Neural cell (in vitro differentiated cells): ENCODE measurements around the gene ZDHHC1. TPM values are rescaled to one million over a fixed set of nuclear protein-coding genes. Genes with fewer than 3 reads are reported as not detected.

ENCODE experiments used
- H2AFZ ChIP-seq: fragments of 200-600, 300-800 bp; sonication (generic), shearing (Covaris generic); 2 replicates; pipeline ENCODE4 v1.6.0; 2014; ENCODE audit warnings: low read depth, mild to moderate bottlenecking, antibody characterized with exemption, low read length, moderate library complexity
- H3F3A ChIP-seq: fragments of 200-600 bp; shearing (Covaris generic); 2 replicates; pipeline ENCODE4 v1.6.1; 2016; ENCODE audit warnings: mild to moderate bottlenecking, moderate library complexity, mixed read lengths, antibody characterized with exemption, low read length; ENCODE audit not compliant: insufficient read depth, poor library complexity, severe bottlenecking
- H3K27ac ChIP-seq: fragments of 200-600, 300-800 bp; sonication (generic), shearing (Covaris generic); 2 replicates; pipeline ENCODE4 v1.5.1; 2014; ENCODE audit warnings: mild to moderate bottlenecking, low read length, moderate library complexity
- H3K27me3 ChIP-seq: fragments of 300-800, 200-600 bp; sonication (generic), shearing (Covaris generic); 2 replicates; pipeline ENCODE4 v1.6.0; 2014; ENCODE audit warnings: mild to moderate bottlenecking, low read depth, low read length, moderate library complexity; ENCODE audit not compliant: insufficient read depth
- H3K36me3 ChIP-seq: fragments of 300-800, 200-600 bp; sonication (generic), shearing (Covaris generic); 2 replicates; pipeline ENCODE4 v1.5.1; 2014; ENCODE audit warnings: mild to moderate bottlenecking, antibody characterized with exemption, low read length, moderate library complexity; ENCODE audit not compliant: insufficient read depth
- H3K4me2 ChIP-seq: fragments of 300-800, 200-600 bp; sonication (generic), shearing (Covaris generic); 2 replicates; pipeline ENCODE4 v1.6.0; 2014; ENCODE audit warnings: mild to moderate bottlenecking, low read length
- H3K4me3 ChIP-seq: fragments of 300-800, 200-600 bp; sonication (generic), shearing (Covaris generic); 2 replicates; pipeline ENCODE4 v1.5.1; 2014; ENCODE audit warnings: mild to moderate bottlenecking, low read length, moderate library complexity
- H3K79me2 ChIP-seq: fragments of 200-600 bp; shearing (Covaris generic); replicated peaks from 2 replicates; pipeline ENCODE4 v1.6.0; 2014; ENCODE audit warnings: mild to moderate bottlenecking, low read length, moderate library complexity; ENCODE audit not compliant: insufficient read depth
- H3K9ac ChIP-seq: fragments of 300-800, 200-600 bp; sonication (generic), shearing (Covaris generic); 2 replicates; pipeline ENCODE4 v1.6.1; 2016; ENCODE audit warnings: mild to moderate bottlenecking, low read length, mixed read lengths
- H3K9me2 ChIP-seq: fragments of 200-600 bp; shearing (Covaris generic); 2 replicates; pipeline ENCODE4 v1.6.1; 2016; ENCODE audit warnings: mild to moderate bottlenecking, low read length, mixed read lengths; ENCODE audit not compliant: insufficient read depth
- H3K9me3 ChIP-seq: fragments of 200-600, 300-800 bp; sonication (generic), shearing (Covaris generic); 2 replicates; pipeline ENCODE4 v1.6.1; 2016; ENCODE audit warnings: mild to moderate bottlenecking, mixed run types, low read length, moderate library complexity, mixed read lengths
- H4K20me1 ChIP-seq: fragments of 200-600 bp; shearing (Covaris generic); 2 replicates; pipeline ENCODE4 v1.6.1; 2016; ENCODE audit warnings: mild to moderate bottlenecking, mixed run types; ENCODE audit not compliant: insufficient read depth
- CTCF ChIP-seq: fragments of 450-650 bp; IDR thresholded peaks from 2 replicates; pipeline ENCODE4 v1.5.1; 2014; ENCODE audit warnings: antibody characterized with exemption, mild to moderate bottlenecking, moderate library complexity; ENCODE audit not compliant: poor library complexity, severe bottlenecking
- EP300 ChIP-seq: fragments of 450-650 bp; conservative IDR thresholded peaks from 2 replicates; pipeline ENCODE4 v1.6.1; 2014; ENCODE audit warnings: antibody characterized with exemption, mild to moderate bottlenecking, moderate library complexity; ENCODE audit not compliant: poor library complexity, severe bottlenecking
- EZH2 ChIP-seq: fragments of 200-600, 300-800 bp; shearing (Covaris generic), sonication (generic); IDR thresholded peaks from 2 replicates; pipeline ENCODE4 v1.6.1; 2014; ENCODE audit warnings: antibody characterized with exemption, low read length, borderline replicate concordance, mild to moderate bottlenecking; ENCODE audit not compliant: insufficient read depth, poor library complexity, severe bottlenecking
- MXI1 ChIP-seq: fragments of 450-650 bp; conservative IDR thresholded peaks from 2 replicates; pipeline ENCODE4 v1.6.1; 2014; ENCODE audit warnings: antibody characterized with exemption, mild to moderate bottlenecking; ENCODE audit not compliant: poor library complexity, severe bottlenecking
- POLR2AphosphoS5 ChIP-seq: IDR thresholded peaks from 2 replicates; pipeline ENCODE4 v1.6.1; 2012
- RAD21 ChIP-seq: fragments of 450-650 bp; conservative IDR thresholded peaks from 2 replicates; pipeline ENCODE4 v1.6.1; 2014; ENCODE audit warnings: antibody characterized with exemption, mild to moderate bottlenecking, moderate library complexity
- REST ChIP-seq: IDR thresholded peaks from 2 replicates; pipeline ENCODE4 v1.6.1; 2012; ENCODE audit warnings: borderline replicate concordance
- SMC3 ChIP-seq: fragments of 450-650 bp; conservative IDR thresholded peaks from 2 replicates; pipeline ENCODE4 v1.6.1; 2014; ENCODE audit warnings: antibody characterized with exemption, mild to moderate bottlenecking, moderate library complexity; ENCODE audit not compliant: poor library complexity
- TAF1 ChIP-seq: IDR thresholded peaks from 2 replicates; pipeline ENCODE4 v1.6.1; 2012; ENCODE audit warnings: low read depth
- polyA plus RNA-seq: library from polyadenylated mRNA; depleted of rRNA; stranded (reverse); fragments of >200 nt; gene quantifications from 2 replicates; pipeline ENCODE4 v1.2.3, GENCODE V29; 2014

The ZDHHC1 gene
- polyA plus RNA-seq, 1 donor from 2014 or later: 1.7 TPM

GRCh38 chr16:67413978-67414911, 2.0 kb downstream of the ZDHHC1 start:
- H3K27me3 ChIP-seq: no peaks in the 10 kb centered on the region
- H3K27ac ChIP-seq: no peak overlapping the region
- H4K20me1 ChIP-seq: no peaks in the 10 kb centered on the region
- no peak overlapping the region for H3K4me2 ChIP-seq
- no peaks in the 10 kb centered on the region for H3F3A ChIP-seq
- no peak overlapping the region for H3K4me3 ChIP-seq
- H3K9ac ChIP-seq: no peak overlapping the region
- H3K9me2 ChIP-seq: no peaks in the 10 kb centered on the region
- TF ChIP-seq TAF1: no peak
- no peak for TF ChIP-seq CTCF
- no peak for TF ChIP-seq POLR2AphosphoS5
- no peak for TF ChIP-seq EP300
- TF ChIP-seq EZH2: no peak
- TF ChIP-seq REST: no peak
- TF ChIP-seq RAD21: no peak
- TF ChIP-seq SMC3: no peak
- no peak for TF ChIP-seq MXI1
- H2AFZ ChIP-seq: no peak overlapping the region
- H3K79me2 ChIP-seq: no peaks in the 10 kb centered on the region
- H3K36me3 ChIP-seq: no peaks in the 10 kb centered on the region
- H3K9me3 ChIP-seq: no peaks in the 10 kb centered on the region

- H3K9me2 ChIP-seq: no peaks in the 10 kb centered on the region
- H3K4me3 ChIP-seq: no peak overlapping the region
- no peak for TF ChIP-seq REST
- TF ChIP-seq SMC3: no peak
- no peak for TF ChIP-seq EZH2
- TF ChIP-seq MXI1: no peak
- no peak for TF ChIP-seq RAD21
- no peak for TF ChIP-seq TAF1
- TF ChIP-seq POLR2AphosphoS5: no peak
- TF ChIP-seq EP300: no peak
- TF ChIP-seq CTCF: no peak
Observed at GRCh38 chr16:67412294-67412693, 4.0 kb downstream of the ZDHHC1 start.

More at GRCh38 chr16:67412294-67412693, 4.0 kb downstream of the ZDHHC1 start:
- Histone ChIP-seq H2AFZ (no peak overlapping the region), H3K9ac (no peak overlapping the region), H3K4me2 (no peak overlapping the region), H3K27ac (no peak overlapping the region), H3F3A (no peaks in the 10 kb centered on the region), H3K9me3 (no peaks in the 10 kb centered on the region), H3K27me3 (no peaks in the 10 kb centered on the region), H3K36me3 (no peaks in the 10 kb centered on the region), H4K20me1 (no peaks in the 10 kb centered on the region), H3K79me2 (no peaks in the 10 kb centered on the region)
